ENCODE results near the gene MEIS2. TPM values are rescaled to one million over a fixed set of nuclear protein-coding genes. Genes with fewer than 3 reads are reported as not detected.

The MEIS2 gene
- total and polyA plus RNA-seq, 2 experiments from 2014 or later = 0.27 TPM; not detected in 1

GRCh38 chr15:37002041-37002672, 98.2 kb downstream of the MEIS2 start (continued):
- no peak for TF ChIP-seq ZNF462 (CRISPR knock-in tag; IDR thresholded peaks at IDR 0.05)
- TF ChIP-seq REST (IDR thresholded peaks at IDR 0.05; ENCODE audit: unreplicated experiment) = no peak
- no peak for TF ChIP-seq ZNF331 (CRISPR knock-in tag; IDR thresholded peaks at IDR 0.05; ENCODE audit: low read depth)
- TF ChIP-seq CREB1 (CRISPR knock-in tag; IDR thresholded peaks at IDR 0.05; ENCODE audit: low read depth) = no peak

GRCh38 chr15:37001417-37001816, 98.9 kb downstream of the MEIS2 start:
- no peak for ATAC-seq
- no peaks in the 10 kb centered on the region for H3K9me3 Mint-ChIP-seq
- TF ChIP-seq EZH2phosphoT487 (IDR thresholded peaks at IDR 0.05; ENCODE audit: unreplicated experiment) (no peak), JUNB (IDR thresholded peaks at IDR 0.05; ENCODE audit: unreplicated experiment) (no peak), CTCF (conservative IDR thresholded peaks at IDR 0.05; ENCODE audit: low read depth in 2 of 2) (no peak), NANOG (IDR thresholded peaks at IDR 0.05; ENCODE audit: borderline replicate concordance) (no peak), ZNF331 (CRISPR knock-in tag; IDR thresholded peaks at IDR 0.05; ENCODE audit: low read depth) (no peak), REST (IDR thresholded peaks at IDR 0.05; ENCODE audit: unreplicated experiment) (no peak)

More at GRCh38 chr15:37001417-37001816, 98.9 kb downstream of the MEIS2 start:
- peaks cover 18% of the 10 kb centered on the region; the same call in 2 of the 3 replicates for H3K4me1 Mint-ChIP-seq
- Histone ChIP-seq H3F3A (replicated peaks; ENCODE audit: low read depth) (no peaks in the 10 kb centered on the region), H3K79me2 (replicated peaks; ENCODE audit: insufficient read depth) (no peaks in the 10 kb centered on the region), H3K4me1 (ENCODE audit: insufficient read depth) (no peaks in the 10 kb centered on the region; the same call in 1 of the 2 replicates), H3K27ac (ENCODE audit: low read depth) (no peak overlapping the region), H3K4me2 (no peak overlapping the region), H3K4me3 (no peak overlapping the region), H2AFZ (no peak overlapping the region), H3K9me2 (ENCODE audit: insufficient read depth) (no peaks in the 10 kb centered on the region; the same call in 1 of the 2 replicates), H4K20me1 (replicated peaks; ENCODE audit: insufficient read depth) (no peaks in the 10 kb centered on the region), H3K27me3 (ENCODE audit: insufficient read depth) (no peaks in the 10 kb centered on the region), H3K36me3 (ENCODE audit: insufficient read depth) (no peaks in the 10 kb centered on the region)
- peaks cover 6% of the 10 kb centered on the region for H3K27me3 Mint-ChIP-seq (ENCODE audit: insufficient read depth, low read depth, poor library complexity)
- no peak for DNase-seq (ENCODE audit: low spot score)
- no peaks in the 10 kb centered on the region for H3K36me3 Mint-ChIP-seq (ENCODE audit: low read depth)
- H3K27ac Mint-ChIP-seq = no peak overlapping the region
- H3K4me3 Mint-ChIP-seq = no peak overlapping the region
